ENCODE measurements around the gene KCNN3. TPM values are rescaled to one million over a fixed set of nuclear protein-coding genes. Genes with fewer than 3 reads are reported as not detected.
A peak's percentile ranks its signal among the peaks of the same experiment; 100 is the strongest.

Gene KCNN3
- total RNA-seq, 2 experiments from 2014 or later, result 0.11 TPM; not detected in 1

DNA sequence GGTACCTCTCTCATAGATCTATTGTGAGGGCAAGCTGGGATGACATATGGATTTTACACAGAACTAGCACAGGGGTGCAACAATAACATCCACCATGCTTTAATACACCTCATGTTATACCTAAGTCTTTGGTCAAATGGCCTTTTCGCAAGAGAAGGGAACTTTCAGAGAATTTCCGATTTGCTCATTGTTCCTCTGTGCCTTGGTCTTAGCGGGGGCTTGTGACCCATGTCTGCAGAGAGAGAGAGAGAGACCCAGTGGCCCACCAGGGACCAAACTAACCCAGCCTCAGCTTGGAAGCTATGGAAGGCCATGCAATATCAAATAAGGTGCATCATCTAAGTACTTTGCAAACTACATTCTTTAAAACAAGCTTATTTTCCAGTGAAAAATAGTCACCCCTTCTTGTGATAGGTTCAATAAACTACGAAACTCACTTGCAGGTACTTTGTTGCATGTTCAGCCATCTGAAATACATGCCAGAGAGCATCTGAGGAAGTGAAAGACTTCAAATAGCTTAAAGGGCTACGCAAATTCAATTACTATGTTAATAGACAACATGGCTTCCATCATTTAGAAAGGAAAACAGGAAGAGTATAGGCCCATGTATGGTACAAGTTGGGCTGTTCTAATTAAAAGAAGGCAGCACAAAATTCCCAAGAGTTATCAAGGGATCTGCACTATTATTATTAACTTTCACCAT, 100.7 kb downstream of the KCNN3 start:
- H3K4me1 Mint-ChIP-seq (ENCODE audit: low read depth), result peaks cover 19% of the 10 kb centered on the region
- ChIA-PET POLR2A (interaction anchor here (1.0 to 1.3 kb wide), 2 partner anchors 9 to 16 kb away, joined by 3 to 6 read pairs; no protein-coding TSS in a partner anchor), CTCF (interaction anchor here (1.2 to 4.1 kb wide), 4 partner anchors 9 to 40 kb away, joined by 3 to 17 read pairs (median 4); no protein-coding TSS in a partner anchor)
- no peak overlapping the region for H3K27ac Mint-ChIP-seq
- no peak for DNase-seq
- H3K36me3 Mint-ChIP-seq (ENCODE audit: low read depth), result no peaks in the 10 kb centered on the region
- H3K27me3 Mint-ChIP-seq, result no peaks in the 10 kb centered on the region
- no peak overlapping the region for H3K4me3 Mint-ChIP-seq
- intact Hi-C loops (cut with micrococcal nuclease), result no loop called here
- TF ChIP-seq, protein P1, sequence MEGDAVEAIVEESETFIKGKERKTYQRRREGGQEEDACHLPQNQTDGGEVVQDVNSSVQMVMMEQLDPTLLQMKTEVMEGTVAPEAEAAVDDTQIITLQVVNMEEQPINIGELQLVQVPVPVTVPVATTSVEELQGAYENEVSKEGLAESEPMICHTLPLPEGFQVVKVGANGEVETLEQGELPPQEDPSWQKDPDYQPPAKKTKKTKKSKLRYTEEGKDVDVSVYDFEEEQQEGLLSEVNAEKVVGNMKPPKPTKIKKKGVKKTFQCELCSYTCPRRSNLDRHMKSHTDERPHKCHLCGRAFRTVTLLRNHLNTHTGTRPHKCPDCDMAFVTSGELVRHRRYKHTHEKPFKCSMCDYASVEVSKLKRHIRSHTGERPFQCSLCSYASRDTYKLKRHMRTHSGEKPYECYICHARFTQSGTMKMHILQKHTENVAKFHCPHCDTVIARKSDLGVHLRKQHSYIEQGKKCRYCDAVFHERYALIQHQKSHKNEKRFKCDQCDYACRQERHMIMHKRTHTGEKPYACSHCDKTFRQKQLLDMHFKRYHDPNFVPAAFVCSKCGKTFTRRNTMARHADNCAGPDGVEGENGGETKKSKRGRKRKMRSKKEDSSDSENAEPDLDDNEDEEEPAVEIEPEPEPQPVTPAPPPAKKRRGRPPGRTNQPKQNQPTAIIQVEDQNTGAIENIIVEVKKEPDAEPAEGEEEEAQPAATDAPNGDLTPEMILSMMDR (IDR thresholded peaks at IDR 0.05), result no peak
- no peaks in the 10 kb centered on the region for H3K9me3 Mint-ChIP-seq
- no peak for ATAC-seq

DNA sequence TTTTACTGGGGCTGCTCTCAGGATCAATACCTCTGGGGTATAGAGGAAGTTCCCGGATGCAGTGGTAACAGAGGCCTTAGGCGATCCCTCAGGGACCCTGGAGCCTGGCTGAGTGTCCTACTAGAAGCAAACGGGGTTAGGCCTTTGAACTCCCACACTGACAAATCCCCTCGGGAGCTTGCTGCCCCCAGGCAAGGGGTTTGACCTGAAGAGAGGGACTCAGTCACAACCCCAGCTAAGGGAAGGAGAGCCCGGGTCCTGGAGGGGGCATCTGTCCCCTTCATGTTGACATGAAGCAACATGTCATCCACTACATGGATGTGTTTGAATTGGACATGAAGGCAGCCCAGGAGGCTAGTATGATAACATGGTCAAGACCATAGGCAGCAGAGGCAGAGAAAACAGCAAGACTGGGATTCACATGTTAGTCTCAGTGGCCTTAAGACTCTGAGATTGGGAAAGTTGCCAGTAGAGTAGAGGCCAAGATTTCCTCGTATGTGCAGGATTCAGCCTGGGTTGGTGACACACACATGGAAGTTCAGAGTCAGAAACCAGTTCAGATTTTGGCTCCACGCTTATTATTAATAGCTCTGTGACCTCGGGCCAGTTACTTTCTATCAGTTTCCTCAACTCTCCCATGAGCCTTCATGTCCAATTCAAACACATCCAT, 101.5 kb downstream of the KCNN3 start:
- ATAC-seq (no peak), DNase-seq (no peak)
- peaks cover 19% of the 10 kb centered on the region for H3K4me1 Mint-ChIP-seq (ENCODE audit: low read depth)
- TF ChIP-seq, protein P1 (IDR thresholded peaks at IDR 0.05), result no peak
- H3K27me3 Mint-ChIP-seq, result no peaks in the 10 kb centered on the region
- POLR2A ChIA-PET, result interaction anchor here (0.5 to 1.3 kb wide), 3 partner anchors 8 to 589 kb away, joined by 3 to 6 read pairs (median 4); no protein-coding TSS in a partner anchor
- CTCF ChIA-PET, result interaction anchor here (1.2 to 4.1 kb wide), 3 partner anchors 8 to 88 kb away, joined by 3 to 17 read pairs (median 3); no protein-coding TSS in a partner anchor
- H3K9me3 Mint-ChIP-seq, result no peaks in the 10 kb centered on the region
- intact Hi-C loops (cut with micrococcal nuclease), result no loop called here
- no peak overlapping the region for H3K4me3 Mint-ChIP-seq
- no peak overlapping the region for H3K27ac Mint-ChIP-seq
- no peaks in the 10 kb centered on the region for H3K36me3 Mint-ChIP-seq (ENCODE audit: low read depth)

DNA sequence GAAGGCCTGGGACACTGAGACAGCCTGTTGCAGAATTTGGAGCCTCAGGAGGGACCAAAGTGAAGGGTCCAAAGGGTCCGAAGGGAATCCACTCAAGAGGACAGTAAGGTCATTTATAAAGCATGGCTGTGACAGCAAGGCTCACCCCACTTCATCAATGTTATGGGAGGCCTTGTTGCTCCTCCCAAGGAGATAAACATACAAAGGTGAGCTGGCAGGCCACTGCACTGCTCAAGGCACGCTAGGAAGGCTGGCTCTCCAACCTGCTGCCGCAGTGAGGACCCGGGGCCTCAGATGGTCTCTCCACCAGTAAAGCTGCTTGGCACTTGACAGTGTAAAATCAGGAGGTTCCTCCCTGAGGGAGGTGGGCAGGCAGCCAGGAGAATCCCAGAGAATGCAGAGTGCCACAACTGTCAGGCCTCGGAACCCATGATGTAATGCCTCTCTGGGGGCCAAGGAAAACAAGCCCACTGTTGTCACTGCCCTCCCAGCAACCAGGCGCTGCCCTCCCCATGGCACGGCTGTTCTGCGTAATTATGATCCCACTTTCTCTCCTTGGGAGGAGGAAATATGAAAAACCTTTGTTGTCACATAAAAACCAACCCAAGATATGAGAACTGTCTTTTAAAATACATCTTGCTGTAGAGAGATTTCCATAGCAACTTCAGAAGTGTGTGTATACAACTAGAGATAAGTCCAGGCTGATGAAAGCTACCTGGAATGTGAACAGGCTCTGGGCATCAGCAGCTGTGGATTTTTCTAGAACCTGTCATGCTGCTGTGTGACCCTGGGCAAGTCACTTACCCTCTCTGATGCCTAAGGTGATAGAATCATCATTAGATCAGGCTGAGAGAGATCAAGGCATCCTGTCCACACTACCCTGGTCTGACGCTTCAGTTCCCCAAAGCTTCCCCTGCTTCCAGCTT, 102.5 kb downstream of the KCNN3 start:
- Mint-ChIP-seq H3K4me3 (no peak overlapping the region), H3K36me3 (ENCODE audit: low read depth) (no peaks in the 10 kb centered on the region), H3K27ac (no peak overlapping the region), H3K4me1 (ENCODE audit: low read depth) (peaks cover 16% of the 10 kb centered on the region), H3K27me3 (no peaks in the 10 kb centered on the region), H3K9me3 (no peaks in the 10 kb centered on the region)
- ATAC-seq, result no peak
- DNase-seq, result no peak
- intact Hi-C loops (cut with micrococcal nuclease), result no loop called here
- CTCF ChIA-PET, result interaction anchor here (0.6 to 4.1 kb wide), 3 partner anchors 7 to 92 kb away, joined by 3 to 17 read pairs (median 3); no protein-coding TSS in a partner anchor
- POLR2A ChIA-PET, result no interaction called here
- TF ChIP-seq, protein P1 (IDR thresholded peaks at IDR 0.05), result no peak

DNA sequence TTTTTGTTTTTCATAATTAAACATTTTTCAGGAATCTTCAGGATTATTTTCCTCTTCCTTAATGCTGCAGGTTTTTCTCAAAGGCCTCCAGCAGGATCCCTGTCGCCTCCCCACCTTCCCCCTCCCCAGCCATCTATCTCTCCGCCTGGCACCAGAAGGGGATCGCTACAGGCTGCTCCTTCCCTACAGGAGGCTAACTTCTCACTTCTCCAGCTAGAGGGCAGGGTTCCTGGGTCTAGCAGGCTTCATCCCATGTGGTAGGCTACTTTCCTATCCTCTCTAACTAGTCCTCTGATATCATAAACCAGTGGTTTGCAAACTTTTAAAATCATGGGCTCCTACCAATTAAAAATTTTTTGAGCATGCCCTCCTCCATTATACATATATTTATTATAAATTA, 104.1 kb downstream of the KCNN3 start:
- Mint-ChIP-seq H3K27ac (no peak overlapping the region), H3K36me3 (ENCODE audit: low read depth) (no peaks in the 10 kb centered on the region), H3K4me1 (ENCODE audit: low read depth) (peaks cover 7% of the 10 kb centered on the region), H3K4me3 (no peak overlapping the region), H3K27me3 (no peaks in the 10 kb centered on the region), H3K9me3 (no peaks in the 10 kb centered on the region)
- TF ChIP-seq, protein P1 (IDR thresholded peaks at IDR 0.05), result peak; percentile 34
- intact Hi-C loops (cut with micrococcal nuclease), result no loop called here
- no peak for DNase-seq
- peak; percentile 42 for ATAC-seq
- ChIA-PET CTCF (no interaction called here), POLR2A (no interaction called here)

Data from activated CD8-positive, alpha-beta T cell treated with anti-CD3 and anti-CD28 coated beads for 36 hours (primary cell).